DND-41 (cell line): ENCODE data around the gene PTGS1.

ENCODE experiments used
- ATAC-seq: fragments of 200-7000 bp; cut with Tn5 transposase; 3 replicates; pipeline ENCODE4 v1.9.1; 2021; ENCODE audit warnings: low read depth; ENCODE audit not compliant: insufficient read depth
- DNase-seq: peaks from one replicate; pipeline ENCODE4 v3.0.0-alpha.2; 2020
- H2AFZ ChIP-seq: 2 replicates; pipeline ENCODE4 v1.6.0; 2012; ENCODE audit warnings: low read depth, low read length
- H3K27ac ChIP-seq: 2 replicates; pipeline ENCODE4 v1.5.1; 2012; ENCODE audit warnings: low read length, inconsistent platforms
- H3K27me3 ChIP-seq: fragments of 200-600 bp; sonication (generic); 2 replicates; pipeline ENCODE4 v1.6.0; 2012; ENCODE audit warnings: low read length, mild to moderate bottlenecking, inconsistent platforms; ENCODE audit not compliant: insufficient read depth, poor library complexity
- H3K36me3 ChIP-seq: 2 replicates; pipeline ENCODE4 v1.5.1; 2012; ENCODE audit warnings: low read length, inconsistent platforms; ENCODE audit not compliant: insufficient read depth
- H3K4me1 ChIP-seq: 2 replicates; pipeline ENCODE4 v1.5.1; 2012; ENCODE audit warnings: mild to moderate bottlenecking, low read length; ENCODE audit not compliant: insufficient read depth
- H3K4me2 ChIP-seq: 2 replicates; pipeline ENCODE4 v1.6.0; 2012; ENCODE audit warnings: mild to moderate bottlenecking, moderate library complexity, low read length, inconsistent platforms; ENCODE audit not compliant: insufficient read depth
- H3K4me3 ChIP-seq, 2 experiments: fragments of 200-600 bp in 1 of 2; shearing (Covaris generic) in 1 of 2; 2 replicates each; pipeline ENCODE4 v1.5.1; 2012 to 2016; ENCODE audit warnings: inconsistent platforms in 2 of 2, low read length in 2 of 2, mild to moderate bottlenecking in 2 of 2, low read depth in 1 of 2, moderate library complexity in 1 of 2
- H3K79me2 ChIP-seq: 2 replicates; pipeline ENCODE4 v1.6.0; 2012; ENCODE audit warnings: low read length, inconsistent platforms; ENCODE audit not compliant: insufficient read depth
- H3K9ac ChIP-seq: 2 replicates; pipeline ENCODE4 v1.6.0; 2012; ENCODE audit warnings: low read depth, mild to moderate bottlenecking, inconsistent platforms, low read length, moderate library complexity
- H3K9me3 ChIP-seq: 2 replicates; pipeline ENCODE4 v1.5.1; 2012; ENCODE audit warnings: low read length, moderate library complexity, mild to moderate bottlenecking, inconsistent platforms; ENCODE audit not compliant: insufficient read depth, severe bottlenecking
- H4K20me1 ChIP-seq: 2 replicates; pipeline ENCODE4 v1.6.0; 2012; ENCODE audit warnings: low read length; ENCODE audit not compliant: insufficient read depth
- EZH2 ChIP-seq: IDR thresholded peaks from 3 replicates; pipeline ENCODE4 v1.6.1; 2012; ENCODE audit warnings: borderline replicate concordance, low read depth, mild to moderate bottlenecking, moderate library complexity, low read length, inconsistent platforms; ENCODE audit not compliant: severe bottlenecking
- TF ChIP-seq, protein P1 (sequence below): IDR thresholded peaks from 2 replicates; pipeline ENCODE4 v1.5.1; 2012; ENCODE audit warnings: borderline replicate concordance, low read length, moderate library complexity, mild to moderate bottlenecking; ENCODE audit not compliant: poor library complexity, severe bottlenecking; ENCODE audit errors: extremely low read depth

The PTGS1 gene

DNA sequence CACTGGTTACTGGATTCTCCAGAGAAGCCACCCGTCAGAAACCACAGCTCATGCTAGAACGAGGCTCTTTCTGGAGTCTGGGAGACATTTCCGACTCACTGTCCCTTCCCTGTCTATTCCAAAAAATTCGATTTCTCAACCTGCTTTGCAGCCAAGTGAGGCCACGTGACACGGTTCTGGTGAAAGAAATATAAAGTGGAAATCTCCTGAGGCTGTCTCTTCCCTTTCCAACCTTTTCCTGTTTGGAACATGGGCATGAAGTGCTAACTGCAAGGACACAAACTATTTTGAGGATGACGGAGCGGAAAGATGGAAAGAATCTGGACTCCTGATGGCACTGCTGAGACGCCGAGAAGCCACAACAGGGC is 6.1 kb upstream of the PTGS1 start:
- H3K4me1 ChIP-seq: no peaks in the 10 kb centered on the region
- ATAC-seq: no peak

DNA sequence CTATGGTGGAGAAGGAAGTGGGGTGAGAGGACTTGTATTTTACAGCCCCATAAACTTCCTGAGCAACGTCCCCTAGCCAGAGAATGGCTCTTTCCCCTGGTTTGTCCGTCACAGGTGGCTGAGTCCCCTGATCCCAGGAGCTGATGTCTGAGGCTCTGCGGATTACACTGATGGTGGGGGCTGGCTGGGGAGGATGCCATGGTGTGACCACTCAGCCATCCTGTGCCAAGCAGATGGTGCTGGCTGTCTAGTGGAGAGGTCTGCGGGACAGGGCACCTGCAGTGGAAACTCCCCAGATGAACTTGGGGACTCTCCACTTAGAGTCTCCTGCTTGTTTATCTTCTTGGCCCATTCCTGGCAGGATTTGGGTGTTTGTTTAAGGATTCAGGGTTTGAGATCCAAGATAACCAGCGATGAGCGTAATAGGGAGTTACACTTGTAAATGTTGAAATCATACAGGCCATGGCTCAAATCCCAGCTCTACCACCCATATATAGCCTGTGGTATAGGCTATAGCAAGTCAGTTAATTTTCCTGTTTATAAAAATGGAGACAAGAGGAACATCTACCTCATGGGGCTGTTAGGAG is 4.7 kb upstream of the PTGS1 start:
- H3K9ac ChIP-seq: no peak overlapping the region
- no peaks in the 10 kb centered on the region for H3K9me3 ChIP-seq
- no peak overlapping the region for H3K4me2 ChIP-seq
- H3K79me2 ChIP-seq: no peaks in the 10 kb centered on the region
- no peaks in the 10 kb centered on the region for H3K4me1 ChIP-seq
- no peak overlapping the region for H2AFZ ChIP-seq
- H3K27ac ChIP-seq: no peak overlapping the region
- no peaks in the 10 kb centered on the region for H3K36me3 ChIP-seq
- no peaks in the 10 kb centered on the region for H3K27me3 ChIP-seq
- TF ChIP-seq, protein P1, sequence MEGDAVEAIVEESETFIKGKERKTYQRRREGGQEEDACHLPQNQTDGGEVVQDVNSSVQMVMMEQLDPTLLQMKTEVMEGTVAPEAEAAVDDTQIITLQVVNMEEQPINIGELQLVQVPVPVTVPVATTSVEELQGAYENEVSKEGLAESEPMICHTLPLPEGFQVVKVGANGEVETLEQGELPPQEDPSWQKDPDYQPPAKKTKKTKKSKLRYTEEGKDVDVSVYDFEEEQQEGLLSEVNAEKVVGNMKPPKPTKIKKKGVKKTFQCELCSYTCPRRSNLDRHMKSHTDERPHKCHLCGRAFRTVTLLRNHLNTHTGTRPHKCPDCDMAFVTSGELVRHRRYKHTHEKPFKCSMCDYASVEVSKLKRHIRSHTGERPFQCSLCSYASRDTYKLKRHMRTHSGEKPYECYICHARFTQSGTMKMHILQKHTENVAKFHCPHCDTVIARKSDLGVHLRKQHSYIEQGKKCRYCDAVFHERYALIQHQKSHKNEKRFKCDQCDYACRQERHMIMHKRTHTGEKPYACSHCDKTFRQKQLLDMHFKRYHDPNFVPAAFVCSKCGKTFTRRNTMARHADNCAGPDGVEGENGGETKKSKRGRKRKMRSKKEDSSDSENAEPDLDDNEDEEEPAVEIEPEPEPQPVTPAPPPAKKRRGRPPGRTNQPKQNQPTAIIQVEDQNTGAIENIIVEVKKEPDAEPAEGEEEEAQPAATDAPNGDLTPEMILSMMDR: no peak
- H4K20me1 ChIP-seq: no peaks in the 10 kb centered on the region
- DNase-seq (no peak), ATAC-seq (no peak)
- no peak overlapping the region for H3K4me3 ChIP-seq

More for the DNA sequence above, 6.1 kb upstream of the PTGS1 start:
- H3K4me2 ChIP-seq: no peak overlapping the region
- TF ChIP-seq, protein P1: no peak
- TF ChIP-seq EZH2: no peak
- no peaks in the 10 kb centered on the region for H4K20me1 ChIP-seq
- no peak overlapping the region for H3K27ac ChIP-seq
- no peak overlapping the region for H2AFZ ChIP-seq
- no peak for DNase-seq
- no peaks in the 10 kb centered on the region for H3K27me3 ChIP-seq
- H3K79me2 ChIP-seq: no peaks in the 10 kb centered on the region
- H3K36me3 ChIP-seq: no peaks in the 10 kb centered on the region
- no peak overlapping the region for H3K9ac ChIP-seq
- no peaks in the 10 kb centered on the region for H3K9me3 ChIP-seq
- no peak overlapping the region for H3K4me3 ChIP-seq

DNA sequence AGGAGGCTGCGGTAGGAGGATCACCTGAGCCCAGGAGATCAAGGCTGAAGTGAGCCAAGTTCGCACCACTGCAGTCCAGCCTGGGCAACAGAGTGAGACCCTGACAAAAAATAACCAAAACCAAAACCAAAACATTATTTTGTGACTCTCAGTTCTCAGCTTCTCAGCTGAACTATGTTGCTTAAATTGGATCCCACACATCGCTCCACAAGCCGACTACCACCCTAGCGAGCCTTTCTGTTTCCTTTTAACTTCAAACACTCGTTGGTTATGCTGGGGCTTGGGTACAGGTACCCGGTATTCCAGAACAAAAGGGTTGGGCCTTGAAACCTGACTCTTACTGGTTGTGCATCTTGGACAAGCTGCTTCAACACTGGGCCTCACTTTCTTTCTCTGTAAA is 3.8 kb upstream of the PTGS1 start:
- no peak for DNase-seq
- Histone ChIP-seq H3K27ac (no peak overlapping the region), H3K9me3 (no peaks in the 10 kb centered on the region), H3K4me2 (no peak overlapping the region), H3K36me3 (no peaks in the 10 kb centered on the region), H2AFZ (no peak overlapping the region), H3K4me3 (no peak overlapping the region), H3K4me1 (no peaks in the 10 kb centered on the region), H3K79me2 (no peaks in the 10 kb centered on the region), H3K27me3 (no peaks in the 10 kb centered on the region), H3K9ac (no peak overlapping the region), H4K20me1 (no peaks in the 10 kb centered on the region)
- ATAC-seq: no peak
- TF ChIP-seq, protein P1: no peak
- TF ChIP-seq EZH2: no peak
